Esophagus mucosa (tissue), 1 donor: ENCODE data around the gene FAM13A. TPM values are rescaled to one million over a fixed set of nuclear protein-coding genes. Genes with fewer than 3 reads are reported as not detected.

ENCODE experiments used
- ATAC-seq: fragments of 200-7000 bp; cut with Tn5 transposase; one replicate; pipeline ENCODE4 v1.9.1; 2020
- total RNA-seq: library from RNA; stranded (reverse); gene quantifications from one replicate; pipeline ENCODE4 v1.2.4, GENCODE V29; 2023
- donor health status: DM: yes; HTN: yes; CAD: no.

The FAM13A gene
- total RNA-seq, 1 donor from 2014 or later = 5.7 TPM

DNA sequence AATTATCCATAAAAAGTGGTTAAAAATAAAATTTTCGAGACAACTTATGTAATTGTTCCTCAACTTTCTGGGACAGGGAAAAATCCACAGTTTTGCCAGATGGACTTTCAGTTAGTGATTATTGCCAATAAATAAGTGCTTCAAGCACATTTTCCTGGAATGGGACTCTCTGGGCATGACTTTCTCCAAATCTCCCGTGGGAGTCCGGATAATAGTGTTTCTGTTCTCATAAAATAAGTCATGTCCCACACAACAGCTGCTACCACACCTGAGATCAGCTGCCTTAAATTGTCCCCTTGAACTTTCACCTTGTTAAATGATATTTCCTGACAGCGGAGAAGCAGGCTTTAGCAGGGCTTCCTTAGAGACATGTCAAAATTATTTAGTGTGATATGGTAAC lies 226.0 kb downstream of the FAM13A start:
- no peak for ATAC-seq

GRCh38 chr4:88830598-88830997 lies 226.4 kb downstream of the FAM13A start:
- no peak for ATAC-seq

- ATAC-seq = no peak
Measured at GRCh38 chr4:88828842-88829571, 228.0 kb downstream of the FAM13A start.

DNA sequence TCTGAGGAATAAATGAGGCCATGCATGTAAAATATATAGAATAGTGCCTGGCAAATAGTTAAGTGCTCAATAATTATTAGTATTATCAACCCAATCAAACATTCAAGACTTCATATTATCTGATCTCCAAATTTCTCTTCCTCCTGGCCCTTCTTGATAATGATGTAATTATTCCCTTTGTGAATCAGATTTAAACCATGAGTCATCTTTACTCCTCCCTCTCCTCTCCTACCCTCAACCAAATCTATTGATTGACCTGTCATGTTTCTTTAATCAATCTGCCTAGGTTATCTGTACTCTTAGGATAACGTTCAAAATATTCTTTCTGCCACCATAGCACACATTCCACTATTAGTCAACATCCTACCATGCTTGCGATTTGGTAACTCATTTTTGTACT lies 229.5 kb downstream of the FAM13A start:
- no peak for ATAC-seq

DNA sequence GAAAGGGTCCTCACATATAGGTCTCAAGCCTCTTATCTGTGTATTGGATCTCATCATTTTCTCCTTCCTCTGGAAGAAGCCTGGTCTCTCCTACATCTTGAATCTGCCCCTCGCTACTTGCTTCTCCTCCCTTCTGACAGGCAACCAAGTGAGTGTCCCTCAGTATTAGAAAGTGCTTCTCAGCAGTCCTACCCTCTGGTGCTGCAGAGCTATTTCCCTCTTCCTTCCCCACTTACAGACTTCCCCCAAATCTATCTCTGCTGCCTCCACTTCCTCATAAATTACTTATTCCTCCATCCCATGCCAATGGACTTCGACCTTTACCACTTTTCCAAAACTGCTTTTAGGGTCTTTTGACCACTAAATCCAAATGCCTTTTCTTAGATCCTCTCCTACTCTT lies 230.2 kb downstream of the FAM13A start:
- ATAC-seq = no peak

- ATAC-seq = no peak
Measured at GRCh38 chr4:88825931-88826330, 231.1 kb downstream of the FAM13A start.

DNA sequence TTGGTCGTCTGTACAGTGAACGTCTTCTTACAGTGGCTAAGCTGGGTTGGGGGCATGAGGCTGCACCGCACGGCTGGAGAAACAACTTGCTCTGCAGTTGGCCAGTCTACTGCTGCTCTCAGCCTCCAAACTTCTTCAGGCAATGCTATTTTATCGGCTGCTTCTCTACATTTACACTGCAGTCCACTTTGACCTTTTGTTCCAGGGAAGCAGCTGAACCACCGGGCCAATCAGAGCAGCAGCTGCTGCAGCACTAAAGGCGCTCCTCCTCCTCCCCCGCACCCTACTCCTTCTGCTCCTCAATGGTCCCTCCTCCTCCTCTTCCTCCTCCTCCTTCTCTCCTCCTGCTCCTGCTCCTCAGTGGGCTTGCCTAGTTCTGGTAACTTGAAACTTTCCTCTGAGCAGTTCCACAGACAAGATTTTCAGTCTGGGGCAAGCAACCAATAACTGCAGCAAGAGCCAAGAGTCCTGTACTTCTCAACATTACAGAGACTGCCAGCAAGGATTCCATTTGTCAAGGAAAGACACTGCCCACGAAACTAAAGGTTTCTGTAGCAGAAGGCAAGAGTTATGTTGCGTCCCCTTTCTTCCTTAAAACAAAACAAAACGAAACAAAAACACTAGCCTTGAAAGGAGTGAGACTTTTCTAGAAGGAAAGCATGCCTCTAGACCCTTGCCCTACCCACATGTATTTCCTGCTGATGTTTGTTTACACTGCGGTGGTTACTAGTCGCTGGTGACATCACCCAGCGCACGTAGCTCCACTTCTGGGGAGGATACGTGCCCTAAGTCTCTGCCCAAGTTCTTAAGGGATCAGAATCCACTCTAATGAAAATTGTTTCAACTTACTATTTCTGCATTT lies 233.7 kb downstream of the FAM13A start:
- peak; percentile 96 for ATAC-seq

- ATAC-seq = no peak
Measured at GRCh38 chr4:88822034-88822789, 234.8 kb downstream of the FAM13A start.

GRCh38 chr4:88821522-88821921 lies 235.5 kb downstream of the FAM13A start:
- ATAC-seq = no peak

DNA sequence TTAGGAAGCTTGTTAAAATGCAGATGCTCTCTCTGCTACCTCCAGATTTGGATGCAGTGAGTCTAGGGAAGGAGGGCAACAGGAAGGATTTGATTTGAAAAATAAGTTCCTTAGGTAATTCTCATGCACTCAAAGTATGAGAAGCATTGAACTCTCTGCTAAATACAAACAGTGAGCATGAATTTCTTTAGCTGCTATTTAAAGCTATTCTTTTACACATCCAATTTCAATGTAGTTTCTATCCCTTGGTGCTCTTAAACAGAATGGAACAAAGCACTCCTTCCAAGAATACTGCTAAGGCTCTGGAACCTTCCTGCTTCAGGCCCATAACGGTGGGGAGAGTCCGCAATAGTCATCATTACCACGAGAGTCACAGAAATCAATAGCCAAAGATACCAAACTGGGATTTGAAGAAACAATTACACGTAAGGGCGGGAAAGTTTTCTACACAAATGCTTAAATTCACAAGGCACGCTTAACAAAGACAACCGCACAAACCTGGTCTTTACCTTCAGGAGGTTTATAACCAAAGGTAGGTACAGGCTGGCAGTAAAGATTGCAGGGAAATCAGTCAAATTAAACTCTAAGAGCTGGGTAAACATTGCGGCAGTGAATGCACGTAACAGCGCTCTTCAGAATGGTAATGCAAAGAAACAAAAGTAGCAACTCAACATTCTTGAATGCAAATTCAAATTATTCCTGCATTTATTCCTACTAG lies 236.1 kb downstream of the FAM13A start:
- no peak for ATAC-seq

GRCh38 chr4:88819818-88820697 lies 236.9 kb downstream of the FAM13A start:
- ATAC-seq = no peak

DNA sequence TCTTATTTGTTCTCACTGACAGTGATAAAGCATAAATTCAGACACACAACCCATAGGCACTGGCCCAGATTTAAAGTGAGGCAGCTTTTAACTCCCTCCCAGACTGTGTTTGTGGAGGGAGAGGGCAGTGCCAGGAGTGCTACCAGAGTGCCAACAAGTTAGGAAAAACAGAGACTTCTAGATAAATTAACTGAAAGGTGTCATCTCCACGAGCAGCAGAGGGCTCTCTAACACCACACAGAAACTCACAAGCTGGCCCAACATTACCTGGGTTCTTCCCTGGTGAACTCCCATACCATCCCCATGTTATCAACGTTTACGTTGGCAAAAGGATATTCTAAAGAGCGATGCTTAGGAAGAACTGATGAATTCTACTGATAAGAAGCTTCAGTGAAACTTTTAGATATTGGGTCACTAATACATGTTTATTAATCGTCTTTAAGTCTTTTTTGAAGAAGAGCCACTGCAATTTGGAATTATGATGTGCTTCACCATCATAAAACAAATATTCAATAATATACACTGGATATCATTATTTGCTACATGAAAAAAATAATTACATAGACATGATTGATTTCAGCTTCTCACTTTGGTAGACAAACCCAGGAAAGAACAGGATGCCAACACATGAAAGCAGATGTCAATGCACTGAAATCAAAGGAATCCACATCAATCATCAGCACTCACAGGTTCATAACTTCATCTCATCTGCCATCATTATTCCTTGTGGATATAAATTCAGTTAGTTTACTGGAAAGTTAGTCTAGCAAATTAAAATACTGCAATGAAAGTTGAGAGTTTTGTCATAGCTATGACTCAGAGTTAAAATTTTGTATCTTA lies 238.1 kb downstream of the FAM13A start:
- ATAC-seq = peak; percentile 53

DNA sequence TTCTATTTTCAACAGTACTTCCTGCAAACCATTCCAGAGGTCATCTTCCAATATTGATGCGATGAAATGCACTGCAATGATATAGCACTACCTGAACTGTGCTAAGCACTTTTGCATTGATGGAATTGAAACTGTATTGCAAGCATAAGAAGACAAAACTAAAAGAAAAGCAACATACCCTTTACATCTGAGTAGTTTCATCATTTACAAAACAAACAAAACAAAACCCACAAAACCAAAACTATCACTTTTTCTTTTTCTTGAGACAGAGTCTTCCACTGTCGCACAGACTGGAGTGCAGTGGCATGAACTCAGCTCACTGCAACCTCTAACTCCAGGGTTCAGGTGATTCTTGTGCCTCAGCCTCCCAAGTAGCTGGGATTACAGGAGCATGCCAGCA lies 239.2 kb downstream of the FAM13A start:
- no peak for ATAC-seq

- no peak for ATAC-seq
Measured at GRCh38 chr4:88816360-88816759, 240.6 kb downstream of the FAM13A start.

DNA sequence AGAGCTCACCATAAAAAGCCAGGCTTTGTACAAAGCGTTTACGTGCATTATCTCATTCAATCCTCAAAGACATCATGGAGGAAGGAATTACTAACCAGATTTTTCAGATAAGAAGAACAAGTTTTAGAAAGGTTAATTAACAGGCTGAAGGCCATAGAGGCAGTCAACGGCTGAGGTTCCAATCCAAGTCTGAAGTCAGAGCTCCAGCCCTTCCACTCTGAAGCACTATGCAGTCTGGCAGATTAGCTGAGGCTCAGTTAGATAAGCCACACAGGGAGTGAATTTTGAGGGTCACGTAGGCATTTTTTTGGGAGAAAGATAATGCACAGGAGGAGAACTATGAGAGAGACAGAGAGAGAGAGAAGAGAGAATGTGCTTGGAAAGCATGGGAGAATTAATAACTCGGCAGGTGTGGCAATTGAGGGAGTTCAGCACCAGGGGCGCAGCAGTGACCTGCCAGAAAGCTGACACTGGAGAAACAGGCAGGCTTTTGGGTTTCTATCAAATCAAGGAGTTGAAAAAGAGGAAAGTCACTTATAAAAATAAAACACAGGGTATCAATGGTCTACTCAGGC lies 242.9 kb downstream of the FAM13A start:
- no peak for ATAC-seq

- no peak for ATAC-seq
Measured at GRCh38 chr4:88813013-88813412, 244.0 kb downstream of the FAM13A start.

- no peak for ATAC-seq
Measured at GRCh38 chr4:88812420-88812819, 244.6 kb downstream of the FAM13A start.

DNA sequence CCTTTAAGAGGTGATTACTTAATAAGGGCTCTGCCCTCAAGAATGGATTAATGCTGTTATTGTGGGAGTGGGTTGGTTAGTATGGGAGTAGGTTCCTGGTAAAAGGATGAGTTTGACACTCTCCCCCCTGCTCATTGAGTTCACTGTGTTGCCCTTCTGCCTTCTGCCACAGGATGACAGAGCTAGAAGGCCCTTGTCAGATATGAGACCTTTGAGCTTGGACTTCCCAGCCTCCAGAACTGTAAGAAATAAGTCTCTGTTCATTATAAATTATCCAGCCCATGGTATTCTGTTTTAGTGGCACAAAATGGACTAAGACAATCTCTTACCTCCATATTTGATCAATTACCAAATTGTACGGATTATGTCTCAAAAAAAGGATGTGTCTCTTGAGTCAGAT lies 245.1 kb downstream of the FAM13A start:
- ATAC-seq = no peak

DNA sequence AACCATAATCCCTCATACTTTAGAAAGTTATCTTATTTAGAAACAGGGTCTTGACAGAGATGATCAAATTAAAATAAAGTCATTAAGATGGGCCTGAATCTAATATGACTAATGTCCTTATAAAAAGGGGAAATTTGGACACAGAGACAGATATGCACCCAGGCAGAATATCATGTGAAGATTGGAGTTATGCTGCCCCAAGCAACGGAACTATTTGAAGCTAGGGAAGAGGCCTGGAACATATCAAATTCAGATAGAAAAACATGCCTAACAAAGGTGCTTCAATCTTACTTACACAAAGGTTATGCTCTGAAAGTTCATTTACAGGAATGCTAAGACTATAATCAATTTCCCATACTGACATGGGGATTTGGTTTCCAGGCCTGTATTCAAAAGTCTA lies 246.7 kb downstream of the FAM13A start:
- no peak for ATAC-seq

- ATAC-seq = no peak
Measured at GRCh38 chr4:88809576-88810219, 247.3 kb downstream of the FAM13A start.
